ENCODE measurements around the gene MOB2.
A peak's percentile ranks its signal among the peaks of the same experiment; 100 is the strongest.

MOB2 gene

DNA sequence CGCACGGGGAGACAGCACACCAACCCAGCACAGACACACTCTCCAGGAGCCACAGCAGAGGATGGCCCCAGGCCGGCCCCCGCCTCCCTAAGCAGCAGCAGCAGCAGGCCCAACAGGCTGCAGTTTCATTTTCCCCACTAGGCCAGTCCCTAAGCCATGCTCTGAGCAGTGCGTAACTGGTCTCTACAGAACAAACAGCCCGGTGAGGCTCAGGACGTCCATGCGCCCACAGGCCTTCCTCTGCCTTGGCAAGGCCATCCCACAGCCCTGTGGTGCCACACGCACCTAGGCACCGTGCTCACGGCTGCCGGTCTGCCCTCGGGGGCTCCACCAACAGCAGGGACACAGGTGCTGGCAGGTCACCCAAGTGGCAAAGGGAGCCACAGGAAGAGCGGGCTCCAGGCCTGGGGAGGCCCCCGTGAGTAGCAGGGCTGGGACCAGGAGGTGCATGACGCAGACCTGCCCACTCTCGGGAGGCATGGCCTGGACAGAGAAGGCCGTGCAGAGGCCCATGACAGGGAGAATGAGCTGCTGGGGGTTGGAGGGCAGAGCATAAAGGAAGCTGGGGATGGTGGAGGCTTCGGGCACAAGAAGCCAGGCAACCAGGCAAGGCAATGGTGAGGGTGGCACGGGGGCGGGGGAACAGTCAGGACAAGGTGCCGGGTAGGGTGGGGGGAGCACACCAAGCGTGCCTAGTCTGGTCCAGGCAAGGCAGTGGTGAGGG is 1.4 kb upstream of the MOB2 start:
- Mint-ChIP-seq H3K36me3 (ENCODE audit: low read depth) (no peaks in the 10 kb centered on the region), H3K27me3 (ENCODE audit: low read depth, poor library complexity) (no peaks in the 10 kb centered on the region), H3K27ac (no peak overlapping the region), H3K4me3 (no peak overlapping the region), H3K9me3 (peaks cover 6% of the 10 kb centered on the region), H3K4me1 (peaks cover 25% of the 10 kb centered on the region)
- TF ChIP-seq, protein P1, sequence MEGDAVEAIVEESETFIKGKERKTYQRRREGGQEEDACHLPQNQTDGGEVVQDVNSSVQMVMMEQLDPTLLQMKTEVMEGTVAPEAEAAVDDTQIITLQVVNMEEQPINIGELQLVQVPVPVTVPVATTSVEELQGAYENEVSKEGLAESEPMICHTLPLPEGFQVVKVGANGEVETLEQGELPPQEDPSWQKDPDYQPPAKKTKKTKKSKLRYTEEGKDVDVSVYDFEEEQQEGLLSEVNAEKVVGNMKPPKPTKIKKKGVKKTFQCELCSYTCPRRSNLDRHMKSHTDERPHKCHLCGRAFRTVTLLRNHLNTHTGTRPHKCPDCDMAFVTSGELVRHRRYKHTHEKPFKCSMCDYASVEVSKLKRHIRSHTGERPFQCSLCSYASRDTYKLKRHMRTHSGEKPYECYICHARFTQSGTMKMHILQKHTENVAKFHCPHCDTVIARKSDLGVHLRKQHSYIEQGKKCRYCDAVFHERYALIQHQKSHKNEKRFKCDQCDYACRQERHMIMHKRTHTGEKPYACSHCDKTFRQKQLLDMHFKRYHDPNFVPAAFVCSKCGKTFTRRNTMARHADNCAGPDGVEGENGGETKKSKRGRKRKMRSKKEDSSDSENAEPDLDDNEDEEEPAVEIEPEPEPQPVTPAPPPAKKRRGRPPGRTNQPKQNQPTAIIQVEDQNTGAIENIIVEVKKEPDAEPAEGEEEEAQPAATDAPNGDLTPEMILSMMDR (IDR thresholded peaks at IDR 0.05), result no peak
- DNase-seq, result no peak

DNA sequence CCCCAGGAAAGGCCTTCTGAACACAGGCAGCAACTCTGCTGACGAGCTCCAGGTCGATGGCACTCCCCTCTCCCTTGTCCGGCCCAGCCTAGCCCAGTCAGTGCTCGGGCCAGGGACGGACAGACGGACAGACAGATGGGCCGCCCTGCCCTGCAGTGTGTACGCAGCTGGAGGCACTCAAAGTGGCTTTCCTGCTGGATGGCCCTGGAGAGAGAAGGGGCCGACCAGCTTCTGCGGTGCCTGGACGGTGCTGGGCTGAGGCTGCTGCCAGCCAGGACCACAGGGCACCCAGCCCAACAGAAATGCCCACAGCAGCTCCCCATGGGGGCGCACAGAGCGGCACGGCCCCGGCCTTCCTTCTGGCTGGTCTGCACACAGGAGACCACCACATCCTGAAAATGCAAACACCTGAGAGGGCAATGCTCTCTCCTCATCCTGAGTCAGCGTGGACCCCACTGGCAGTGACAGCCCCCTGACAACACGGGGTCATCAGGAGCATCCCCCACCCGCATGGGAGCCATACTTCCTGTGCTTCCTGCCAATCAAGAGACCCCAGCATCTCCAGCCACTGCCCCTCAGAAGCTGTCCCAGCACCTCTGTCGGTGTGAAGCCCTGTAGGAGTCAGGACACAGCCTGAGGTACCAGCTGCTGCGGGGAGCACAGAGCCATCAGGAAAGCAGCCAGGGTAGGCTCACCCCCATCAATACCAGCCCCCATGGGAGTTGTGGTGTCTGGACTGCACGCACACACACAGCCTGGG is 692 bp upstream of the MOB2 start:
- peak overlapping the region; percentile 57 for H3K27ac Mint-ChIP-seq
- H3K27me3 Mint-ChIP-seq (ENCODE audit: low read depth, poor library complexity), result no peaks in the 10 kb centered on the region
- H3K4me3 Mint-ChIP-seq, result no peak overlapping the region
- DNase-seq, result no peak
- H3K4me1 Mint-ChIP-seq, result peaks cover 25% of the 10 kb centered on the region
- H3K36me3 Mint-ChIP-seq (ENCODE audit: low read depth), result no peaks in the 10 kb centered on the region
- peaks cover under 1% of the 10 kb centered on the region for H3K9me3 Mint-ChIP-seq
- TF ChIP-seq, protein P1 (IDR thresholded peaks at IDR 0.05), result no peak

DNA sequence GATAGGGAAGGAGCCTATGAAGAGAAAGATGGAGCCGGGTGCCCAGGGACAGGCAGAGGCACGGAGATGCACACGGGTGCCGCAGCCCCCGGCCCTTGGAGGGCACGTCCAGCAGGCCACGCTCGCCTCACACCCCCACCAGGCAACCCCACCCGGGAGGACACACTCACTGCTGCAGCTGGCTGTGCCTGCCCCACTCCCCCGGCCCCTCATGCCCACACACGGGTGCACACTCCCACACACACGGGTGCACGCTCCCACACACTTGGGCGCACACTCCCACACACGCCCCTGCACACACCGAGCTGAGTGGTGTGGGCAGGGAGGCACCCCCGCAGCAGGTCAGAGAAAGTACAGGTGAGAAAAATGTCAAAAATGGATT is 1.1 kb downstream of the MOB2 start:
- no peak for DNase-seq
- Mint-ChIP-seq H3K4me3 (no peak overlapping the region), H3K27ac (no peak overlapping the region), H3K9me3 (no peaks in the 10 kb centered on the region), H3K36me3 (ENCODE audit: low read depth) (no peaks in the 10 kb centered on the region), H3K4me1 (peaks cover 25% of the 10 kb centered on the region), H3K27me3 (ENCODE audit: low read depth, poor library complexity) (no peaks in the 10 kb centered on the region)
- TF ChIP-seq, protein P1 (IDR thresholded peaks at IDR 0.05), result no peak

DNA sequence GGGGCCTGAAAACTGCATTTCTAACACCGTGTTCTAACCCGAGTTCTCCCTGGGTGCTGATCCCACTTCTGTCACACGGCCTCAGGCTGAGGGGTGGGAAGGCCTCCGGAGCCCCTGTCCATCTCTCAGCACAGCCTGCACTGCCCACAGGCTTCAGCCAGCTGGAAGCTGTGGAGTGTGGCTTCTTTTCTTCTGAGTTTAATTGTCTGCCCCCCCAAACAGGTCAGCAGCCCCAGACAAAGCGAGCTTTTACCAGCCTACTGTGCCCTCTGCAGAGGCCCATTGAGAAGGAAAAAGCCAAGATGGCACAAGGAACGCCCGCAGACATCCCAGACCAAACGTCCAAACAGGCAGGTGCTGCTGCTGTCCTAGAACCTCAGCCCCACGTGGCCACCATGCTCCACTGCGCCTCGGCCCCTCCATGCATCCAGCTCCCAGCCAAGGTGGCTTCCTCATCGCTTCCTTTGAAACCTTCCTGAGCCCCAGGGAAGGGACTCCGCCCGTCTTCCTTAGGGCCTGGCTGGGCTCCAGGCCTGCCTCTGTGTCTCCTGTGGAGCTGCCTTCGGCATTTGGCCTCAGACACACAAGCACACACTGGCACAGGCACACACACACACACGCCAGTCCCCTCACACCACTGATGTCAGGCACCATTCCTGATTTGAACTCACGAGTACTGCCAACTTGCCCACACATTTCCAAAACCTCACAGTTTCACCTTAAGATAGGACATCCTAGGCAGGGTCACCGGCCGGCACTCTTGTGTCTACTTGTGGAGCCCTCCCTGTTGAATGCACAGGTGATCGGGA is 1.7 kb downstream of the MOB2 start:
- H3K9me3 Mint-ChIP-seq, result no peaks in the 10 kb centered on the region
- TF ChIP-seq, protein P1 (IDR thresholded peaks at IDR 0.05), result no peak
- peaks cover 4% of the 10 kb centered on the region for H3K27me3 Mint-ChIP-seq (ENCODE audit: low read depth, poor library complexity)
- no peak for DNase-seq
- H3K4me1 Mint-ChIP-seq, result peaks cover 25% of the 10 kb centered on the region
- H3K27ac Mint-ChIP-seq, result peak overlapping the region; percentile 22
- no peaks in the 10 kb centered on the region for H3K36me3 Mint-ChIP-seq (ENCODE audit: low read depth)
- H3K4me3 Mint-ChIP-seq, result no peak overlapping the region

DNA sequence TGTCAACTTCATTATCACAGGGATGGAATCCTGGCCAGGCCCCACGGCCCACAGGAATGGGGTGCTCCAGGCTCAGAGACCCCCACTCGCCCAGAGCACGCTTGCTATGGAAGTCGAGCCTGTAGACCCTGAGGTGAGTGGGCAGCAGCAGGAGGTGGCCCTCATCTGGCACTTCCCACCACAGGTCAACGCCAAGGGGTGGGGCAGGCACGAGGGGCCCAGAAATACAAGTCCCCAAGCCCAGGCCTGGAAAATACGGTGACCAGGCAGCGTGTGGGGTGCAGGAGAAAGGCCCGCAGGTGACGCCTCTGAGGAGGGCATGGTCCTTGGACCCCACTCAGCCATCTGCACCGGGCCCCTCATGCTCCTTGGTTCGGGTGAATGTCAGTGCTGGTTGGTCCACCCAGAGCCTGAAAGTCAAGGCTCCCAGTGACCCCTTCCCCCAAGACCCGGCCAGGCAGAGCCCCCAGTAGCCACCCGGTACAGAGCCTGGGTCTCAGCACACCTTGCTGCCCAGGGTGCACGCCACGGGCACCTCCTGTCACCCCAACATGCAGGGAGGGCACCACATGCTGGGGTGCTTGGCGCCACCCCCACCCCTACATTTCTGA is 2.4 kb downstream of the MOB2 start:
- Mint-ChIP-seq H3K27ac (no peak overlapping the region), H3K27me3 (ENCODE audit: low read depth, poor library complexity) (peaks cover 4% of the 10 kb centered on the region)
- TF ChIP-seq, protein P1 (IDR thresholded peaks at IDR 0.05), result no peak

More for the DNA sequence above, 2.4 kb downstream of the MOB2 start:
- Mint-ChIP-seq H3K9me3 (no peaks in the 10 kb centered on the region), H3K4me3 (no peak overlapping the region), H3K4me1 (peaks cover 20% of the 10 kb centered on the region), H3K36me3 (ENCODE audit: low read depth) (no peaks in the 10 kb centered on the region)
- no peak for DNase-seq
